Heart right ventricle (tissue), 16 donors: ENCODE data around the gene USP14. TPM values are rescaled to one million over a fixed set of nuclear protein-coding genes. Genes with fewer than 3 reads are reported as not detected.
A peak's percentile ranks its signal among the peaks of the same experiment; 100 is the strongest.
"Not testable (repeated sequence)": the region's sequence is repeated elsewhere in the genome, so short reads cannot be mapped to it uniquely, and the experiment has no call there.

Experiments used
- ATAC-seq, 8 donors: fragments of 200-7000 bp; cut with Tn5 transposase; one replicate each; pipeline ENCODE4 v1.9.1; 2020; ENCODE audit warnings: mild to moderate bottlenecking in 8 of 8, moderate library complexity in 8 of 8, moderate number of reproducible peaks in 1 of 8
- DNase-seq, 2 donors: peaks; one replicate each; pipeline ENCODE4 v3.0.0-alpha.2; 2020
- H3K27ac ChIP-seq, 10 donors: fragments of 200-600 bp; sonication (generic) in 2 of 10; one replicate each; pipeline versions ENCODE4 v1.5.0 to v1.8.0; 2020 to 2022; ENCODE audit warnings: mild to moderate bottlenecking in 3 of 10
- H3K27me3 ChIP-seq, 7 donors: fragments of 200-600 bp; one replicate each; pipeline ENCODE4 v1.8.0; 2021 to 2022; ENCODE audit warnings: mild to moderate bottlenecking in 2 of 7
- H3K36me3 ChIP-seq, 9 donors: fragments of 200-600 bp; sonication (generic) in 1 of 9; one replicate each; pipeline versions ENCODE4 v1.5.0 to v1.8.0; 2020 to 2022; ENCODE audit warnings: mild to moderate bottlenecking in 2 of 9
- H3K4me1 ChIP-seq, 9 donors: fragments of 200-600 bp; sonication (generic) in 1 of 9; one replicate each; pipeline versions ENCODE4 v1.5.0 to v1.8.0; 2020 to 2022; ENCODE audit warnings: mild to moderate bottlenecking in 4 of 9
- H3K4me3 ChIP-seq, 10 donors: fragments of 200-600 bp; sonication (generic) in 2 of 10; one replicate each; pipeline versions ENCODE4 v1.5.0 to v1.8.0; 2020 to 2022; ENCODE audit warnings: mild to moderate bottlenecking in 7 of 10, moderate library complexity in 2 of 10
- H3K9me3 ChIP-seq, 11 donors: fragments of 200-600 bp in 10 of 11; sonication (generic) in 2 of 11; one replicate each; pipeline versions ENCODE4 v1.5.0 to v1.8.0; 2013 to 2022; ENCODE audit warnings: mild to moderate bottlenecking in 2 of 11, control low read depth in 1 of 11, moderate library complexity in 1 of 11
- CTCF ChIP-seq, 9 donors: fragments of 200-600 bp; sonication (generic) in 2 of 9; IDR thresholded peaks; one replicate each; pipeline versions ENCODE4 v1.5.0 to v1.8.0; 2021 to 2022; ENCODE audit warnings: antibody characterized with exemption in 9 of 9, mild to moderate bottlenecking in 5 of 9, moderate library complexity in 1 of 9
- WGBS, 2 donors: extraction: QIAGEN DNeasy Blood & Tissue Kit; methylation state at CpG; one replicate each; pipeline ENCODE4 v1.1.7; 2013; ENCODE audit warnings: inconsistent platforms in 1 of 2; 5-methylcytosine and 5-hydroxymethylcytosine counted together
- intact Hi-C, 10 donors: fragments of 100-400 bp; cut with DNase I; formaldehyde crosslinking; loops; one replicate each; pipeline versions ENCODE4 v1.11.1 to v1.14.2; 2022
- long read RNA-seq, 3 donors: library from polyadenylated mRNA; unstranded; transcript quantifications; one replicate each; pipeline ENCODE4 v2.0.0, GENCODE V29; 2020 to 2021
- polyA plus RNA-seq, 2 donors: library from polyadenylated mRNA; stranded (reverse); fragments of 200-250 nt; gene quantifications; one replicate each; pipeline ENCODE4 v1.2.3, GENCODE V29; 2013
- total RNA-seq, 10 donors: library from RNA; stranded (reverse); fragmentation: NEBNext Ultra II Directional in 3 of 10; extraction: Animal tissue kit (Norgen Biotek cat#: 25700) in 3 of 10; gene quantifications; one replicate each; pipeline versions ENCODE4 v1.2.1 to v1.2.4, GENCODE V29; 2021 to 2023
- donor health status: Arrhythmogenic right ventricular cardiomyopathy.
- donor health status: ischemic (EF 13 %, LVEDD 7.1; RV severe dilation, severe dysfunction).
- donor health status: healthy with polysubstance abuse.
- donor health status: DM: no; HTN: yes; CAD: no.
- donor health status: DM: no; HTN: no; CAD: no.
- donor health status: ischemic (EF 25% LVEDD 6.9; RV normal size, moderate dysfunction).
- donor health status: ischemic (EF 25% LVEDD 5.7; RV mildly dilated, moderate dysfunction).
- donor health status: healthy.
- donor health status: DM: yes; HTN: yes; CAD: no.
- donor health status: Ischemic cardiomyopathy.
- donor health status: ischemic (EF 35%, LVEDD 5.7; RV mildly dilated, moderate dysfunction).
- donor health status: nonischemic (EF 11% LVEDD 7.7; RV severe dilation, severe dysfunction).
- donor health status: DM: yes; HTN: yes; CAD: no.
- donor health status: PGD.
- donor health status: ischemic (EF 29% LVEDD 5.4; RV normal size, mild dysfunction).
- donor health status: nonischemic (EF 23%, LVEDD 6.1; RV moderate dilation, normal function).

Gene USP14
- total RNA-seq (10 to 100 TPM; 45.5 to 53.3 (median 49.9) TPM), polyA plus RNA-seq (10 to 100 TPM; 15.3 to 26.2 TPM)
- long read RNA-seq, donor 1, full-length matches to known transcripts, result 122 of 124 reads
- long read RNA-seq, donor 1, partial matches to known transcripts, result 0 of 124 reads
- long read RNA-seq, donor 1, other reads (novel, unspliced or antisense), result 2 of 124 reads
- long read RNA-seq, donor 2, full-length matches to known transcripts, result 121 of 133 reads
- long read RNA-seq, donor 2, partial matches to known transcripts, result 4 of 133 reads
- long read RNA-seq, donor 2, other reads (novel, unspliced or antisense), result 8 of 133 reads
- long read RNA-seq, donor 3, full-length matches to known transcripts, result 186 of 204 reads
- long read RNA-seq, donor 3, partial matches to known transcripts, result 7 of 204 reads
- long read RNA-seq, donor 3, other reads (novel, unspliced or antisense), result 11 of 204 reads

- DNase-seq, result peak; percentile 96 to 97
- Histone ChIP-seq H3K9me3 (no peaks in the 10 kb centered on the region), H3K27ac (peak within 1 kb of the TSS; percentile 20 to 91 (median 90)), H3K4me3 (peak within 1 kb of the TSS; percentile 90 to 99 (median 96)), H3K36me3 (peaks cover 0 to 11% (median 0%) of the 10 kb centered on the region in 9 donors), H3K4me1 (peaks cover 0 to 31% (median 24%) of the 10 kb centered on the region in 9 donors), H3K27me3 (no peaks in the 10 kb centered on the region)
- intact Hi-C loops, result no loop called here
- peak in 3 of 9 donors; percentile 16 to 33 (median 18) for TF ChIP-seq CTCF (IDR thresholded peaks at IDR 0.05)
- peak; percentile 97 to 99 (median 98) for ATAC-seq
- WGBS, 2 donors, result 1 to 2% methylated on average over 89 of the region's 89 CpGs
Measured at GRCh38 chr18:158128-159036, at the start of gene USP14. Gene USP14 (plus strand): TSS chr18:158557. CDS start chr18:158699, 142 bp downstream.

GRCh38 chr18:108665-109063 lies 49.7 kb upstream of the USP14 start:
- peak; percentile 12 to 62 (median 30) for ATAC-seq
- no CpG with 5 or more reads among the region's 3 CpGs for WGBS, 2 donors
- H3K4me1 ChIP-seq, DNase-seq, H3K4me3 ChIP-seq, intact Hi-C loops, H3K36me3 ChIP-seq, H3K9me3 ChIP-seq, H3K27ac ChIP-seq: not testable (repeated sequence)
- peaks cover 0 to 13% (median 3%) of the 10 kb centered on the region in 7 donors for H3K27me3 ChIP-seq

GRCh38 chr18:109130-109921 lies 49.0 kb upstream of the USP14 start:
- H3K36me3 ChIP-seq, intact Hi-C loops, DNase-seq, H3K27ac ChIP-seq, H3K4me1 ChIP-seq, H3K9me3 ChIP-seq, H3K4me3 ChIP-seq: not testable (repeated sequence)
- WGBS, 2 donors, result 36 to 40% methylated on average over 7 of the region's 7 CpGs
- peak in 7 of 8 donors; percentile 13 to 46 (median 23) for ATAC-seq
- peaks cover 0 to 13% (median 3%) of the 10 kb centered on the region in 7 donors for H3K27me3 ChIP-seq

- H3K4me3 ChIP-seq, H3K36me3 ChIP-seq, ATAC-seq, intact Hi-C loops, DNase-seq, H3K4me1 ChIP-seq, H3K9me3 ChIP-seq, H3K27ac ChIP-seq: not testable (repeated sequence)
- 51 to 61% methylated on average over 5 of the region's 5 CpGs for WGBS, 2 donors
- peaks cover 0 to 13% (median 3%) of the 10 kb centered on the region in 7 donors for H3K27me3 ChIP-seq
Measured at GRCh38 chr18:109922-110261, 48.5 kb upstream of the USP14 start.

GRCh38 chr18:110351-111201 lies 47.8 kb upstream of the USP14 start:
- peaks cover 0 to 13% (median 3%) of the 10 kb centered on the region in 7 donors for H3K27me3 ChIP-seq
- H3K36me3 ChIP-seq, H3K4me1 ChIP-seq, intact Hi-C loops, H3K9me3 ChIP-seq, H3K27ac ChIP-seq, H3K4me3 ChIP-seq: not testable (repeated sequence)
- ATAC-seq, result peak in 3 of 8 donors; percentile 7 to 9 (median 7)
- DNase-seq, result peak in 1 of 2 donors; percentile 17
- WGBS, 2 donors, result 49 to 50% methylated on average over 4 of the region's 4 CpGs
